ENCODE results near the gene SLC10A3. TPM values are rescaled to one million over a fixed set of nuclear protein-coding genes. Genes with fewer than 3 reads are reported as not detected.

The SLC10A3 gene
- total RNA-seq, 1 experiment from 2014 or later: 54.9 TPM

Small RNAs within 50 kb of the gene (microRNA-seq; reads per million reads assigned to microRNA genes)
- 5.4 reads per million for gene MIR6858 (ENCODE audit: borderline number of aligned reads, borderline replicate concordance)

Other genes starting within 250 kb of the SLC10A3 start
- not detected in 2 replicates for gene OPN1MW3, start 233.0 kb downstream of the SLC10A3 start, total RNA-seq (2021)
- not detected in 2 replicates for gene TEX28, start 195.5 kb downstream of the SLC10A3 start, total RNA-seq (2021)
- gene TKTL1, start 194.8 kb downstream of the SLC10A3 start, total RNA-seq (2021): not detected in 2 replicates
- 1,841 and 2,308 TPM in 2 replicates for gene FLNA, start 116.0 kb downstream of the SLC10A3 start, total RNA-seq (2021)
- gene EMD, start 111.3 kb downstream of the SLC10A3 start, total RNA-seq (2021): 132 and 164 TPM in 2 replicates
- 3,447 and 3,685 TPM in 2 replicates for gene RPL10, start 92.3 kb downstream of the SLC10A3 start, total RNA-seq (2021)
- gene DNASE1L1, start 81.4 kb downstream of the SLC10A3 start, total RNA-seq (2021): 25.9 and 28.3 TPM in 2 replicates
- gene TAFAZZIN, start 79.1 kb downstream of the SLC10A3 start, total RNA-seq (2021): 95.8 and 134 TPM in 2 replicates
- gene ATP6AP1, start 62.0 kb downstream of the SLC10A3 start, total RNA-seq (2021): 112 and 119 TPM in 2 replicates
- gene GDI1, start 53.5 kb downstream of the SLC10A3 start, total RNA-seq (2021): 116 and 123 TPM in 2 replicates
- gene FAM50A, start 46.5 kb downstream of the SLC10A3 start, total RNA-seq (2021): 82.1 and 89.4 TPM in 2 replicates
- gene PLXNA3, start 32.3 kb downstream of the SLC10A3 start, total RNA-seq (2021): 109 and 124 TPM in 2 replicates
- gene LAGE3, start 11.3 kb downstream of the SLC10A3 start, total RNA-seq (2021): 63.9 and 82.5 TPM in 2 replicates
- 80.7 and 81.6 TPM in 2 replicates for gene UBL4A, start 4.0 kb downstream of the SLC10A3 start, total RNA-seq (2021)
- gene FAM3A, start 25.6 kb upstream of the SLC10A3 start, total RNA-seq (2021): 60.3 and 69.3 TPM in 2 replicates
- 987 and 1,283 TPM in 2 replicates for gene G6PD, start 56.2 kb upstream of the SLC10A3 start, total RNA-seq (2021)
- 68.3 and 69.4 TPM in 2 replicates for gene IKBKG, start 57.0 kb upstream of the SLC10A3 start, total RNA-seq (2021)
- not detected in 2 replicates for gene CTAG1A, start 94.5 kb upstream of the SLC10A3 start, total RNA-seq (2021)
- gene CTAG1B, start 128.7 kb upstream of the SLC10A3 start, total RNA-seq (2021): not detected in 2 replicates
- gene CTAG2, start 162.9 kb upstream of the SLC10A3 start, total RNA-seq (2021): not detected in 2 replicates